H9 (cell line): ENCODE data around the gene TNFRSF4. TPM values are rescaled to one million over a fixed set of nuclear protein-coding genes. Genes with fewer than 3 reads are reported as not detected.

Experiments
- DNase-seq: peaks from one replicate; pipeline ENCODE4 v3.0.0-alpha.2; 2017
- H2AFZ ChIP-seq: one replicate; pipeline ENCODE4 v1.6.1; 2013; ENCODE audit warnings: mild to moderate bottlenecking, low read length, control low read depth, moderate library complexity
- H2AK5ac ChIP-seq: 2 replicates; pipeline ENCODE4 v1.6.1; 2013; ENCODE audit warnings: low read length, control low read depth, mixed read lengths; ENCODE audit not compliant: insufficient read length
- H2BK120ac ChIP-seq: one replicate; pipeline ENCODE4 v1.6.1; 2013; ENCODE audit warnings: low read depth, mild to moderate bottlenecking, low read length, control low read depth, inconsistent platforms; ENCODE audit not compliant: poor library complexity, severe bottlenecking
- H2BK12ac ChIP-seq: 2 replicates; pipeline ENCODE4 v1.6.1; 2013; ENCODE audit warnings: low read length, control low read depth, mixed read lengths, low read depth; ENCODE audit not compliant: insufficient read length
- H2BK15ac ChIP-seq: 2 replicates; pipeline ENCODE4 v1.6.1; 2013; ENCODE audit warnings: low read depth, low read length, control low read depth
- H2BK20ac ChIP-seq: one replicate; pipeline ENCODE4 v1.6.1; 2013; ENCODE audit warnings: low read depth, mild to moderate bottlenecking, low read length, control low read depth, inconsistent platforms; ENCODE audit not compliant: poor library complexity, severe bottlenecking
- H2BK5ac ChIP-seq: 2 replicates; pipeline ENCODE4 v1.6.1; 2013; ENCODE audit warnings: low read length, control low read depth, mixed read lengths; ENCODE audit not compliant: insufficient read length
- H3K14ac ChIP-seq: 2 replicates; pipeline ENCODE4 v1.6.1; 2013; ENCODE audit warnings: low read length, control low read depth; ENCODE audit not compliant: insufficient read depth
- H3K18ac ChIP-seq: 2 replicates; pipeline ENCODE4 v1.6.1; 2013; ENCODE audit warnings: low read depth, mild to moderate bottlenecking, mixed read lengths, low read length, control low read depth; ENCODE audit not compliant: insufficient read length
- H3K23ac ChIP-seq: 2 replicates; pipeline ENCODE4 v1.6.1; 2013; ENCODE audit warnings: low read length, control low read depth, mixed read lengths, low read depth; ENCODE audit not compliant: insufficient read length
- H3K23me2 ChIP-seq: 2 replicates; pipeline ENCODE4 v1.6.1; 2013; ENCODE audit warnings: low read depth, mild to moderate bottlenecking, mixed read lengths, low read length, control low read depth; ENCODE audit not compliant: insufficient read length, poor library complexity, severe bottlenecking
- H3K27ac ChIP-seq: 2 replicates; pipeline ENCODE4 v1.5.1; 2013; ENCODE audit warnings: low read length, control low read depth, mixed read lengths, low read depth; ENCODE audit not compliant: insufficient read length
- H3K27me3 ChIP-seq: 2 replicates; pipeline ENCODE4 v1.6.1; 2013; ENCODE audit warnings: low read length, control low read depth, inconsistent platforms; ENCODE audit not compliant: insufficient read depth
- H3K4ac ChIP-seq: 2 replicates; pipeline ENCODE4 v1.6.1; 2013; ENCODE audit warnings: low read depth, mild to moderate bottlenecking, control low read depth, inconsistent platforms, low read length, moderate library complexity
- H3K4me1 ChIP-seq: 2 replicates; pipeline ENCODE4 v1.6.1; 2013; ENCODE audit warnings: low read length, control low read depth, inconsistent platforms; ENCODE audit not compliant: insufficient read depth
- H3K4me2 ChIP-seq: 2 replicates; pipeline ENCODE4 v1.6.1; 2013; ENCODE audit warnings: low read length, control low read depth, mixed read lengths; ENCODE audit not compliant: insufficient read length, insufficient read depth
- H3K56ac ChIP-seq: 2 replicates; pipeline ENCODE4 v1.6.1; 2013; ENCODE audit warnings: low read depth, mild to moderate bottlenecking, mixed read lengths, low read length, control low read depth; ENCODE audit not compliant: insufficient read length
- H3K79me1 ChIP-seq: 2 replicates; pipeline ENCODE4 v1.6.1; 2013; ENCODE audit warnings: low read depth, mild to moderate bottlenecking, moderate library complexity, low read length, control low read depth, inconsistent platforms; ENCODE audit not compliant: insufficient read depth, poor library complexity, severe bottlenecking
- H3K79me2 ChIP-seq: 2 replicates; pipeline ENCODE4 v1.6.1; 2013; ENCODE audit warnings: low read length, control low read depth, inconsistent platforms; ENCODE audit not compliant: insufficient read depth
- H3K9ac ChIP-seq: 2 replicates; pipeline ENCODE4 v1.6.1; 2013; ENCODE audit warnings: low read length, control low read depth, mixed read lengths; ENCODE audit not compliant: insufficient read length; ENCODE audit errors: extremely low read depth
- H3K9me3 ChIP-seq: one replicate; pipeline ENCODE4 v1.6.1; 2013; ENCODE audit warnings: low read depth, low read length, inconsistent platforms; ENCODE audit not compliant: control insufficient read depth
- H3T11ph ChIP-seq: one replicate; pipeline ENCODE4 v1.6.1; 2013; ENCODE audit warnings: mild to moderate bottlenecking, low read length, control low read depth, inconsistent platforms
- H4K20me1 ChIP-seq: one replicate; pipeline ENCODE4 v1.6.1; 2013; ENCODE audit not compliant: control insufficient read depth, insufficient read length, insufficient read depth
- H4K5ac ChIP-seq: 2 replicates; pipeline ENCODE4 v1.6.1; 2013; ENCODE audit warnings: low read depth, mild to moderate bottlenecking, mixed read lengths, low read length, control low read depth; ENCODE audit not compliant: insufficient read length
- H4K8ac ChIP-seq: replicated peaks from 2 replicates; pipeline ENCODE4 v1.6.1; 2013; ENCODE audit warnings: low read length, control low read depth, mixed read lengths, low read depth; ENCODE audit not compliant: insufficient read length
- H4K91ac ChIP-seq: 2 replicates; pipeline ENCODE4 v1.6.1; 2013; ENCODE audit warnings: low read depth, mild to moderate bottlenecking, moderate library complexity, mixed read lengths, low read length, control low read depth; ENCODE audit not compliant: insufficient read length
- H3K27ac Mint-ChIP-seq, 3 experiments: 2 replicates in 2 of 3; 3 replicates in 1 of 3; pipeline ENCODE4 v1.8.0; 2020 to 2021; ENCODE audit warnings: mixed read lengths in 3 of 3, mild to moderate bottlenecking in 1 of 3, moderate library complexity in 1 of 3
- H3K27me3 Mint-ChIP-seq: 2 replicates; pipeline ENCODE4 v1.8.0; 2021; ENCODE audit warnings: low read depth, mild to moderate bottlenecking, moderate library complexity, mixed read lengths
- H3K36me3 Mint-ChIP-seq, 3 experiments: 2 replicates in 2 of 3; 3 replicates in 1 of 3; pipeline ENCODE4 v1.8.0; 2020 to 2021; ENCODE audit warnings: low read depth in 3 of 3, mixed read lengths in 3 of 3; ENCODE audit not compliant: insufficient read depth in 1 of 3
- H3K4me1 Mint-ChIP-seq, 2 experiments: 2 replicates each; pipeline ENCODE4 v1.8.0; 2020; ENCODE audit warnings: mixed read lengths in 2 of 2
- H3K4me3 Mint-ChIP-seq, 2 experiments: 2 replicates in 1 of 2; 3 replicates in 1 of 2; pipeline ENCODE4 v1.8.0; 2020 to 2021; ENCODE audit warnings: mild to moderate bottlenecking in 2 of 2, mixed read lengths in 2 of 2, moderate library complexity in 1 of 2
- H3K9me3 Mint-ChIP-seq, 2 experiments: 2 replicates in 1 of 2; 3 replicates in 1 of 2; pipeline ENCODE4 v1.8.0; 2020; ENCODE audit warnings: mild to moderate bottlenecking in 2 of 2, mixed read lengths in 2 of 2, moderate library complexity in 1 of 2
- CTCF ChIP-seq: fragments of 200-600 bp; sonication (generic); conservative IDR thresholded peaks from 3 replicates; pipeline ENCODE4 v1.8.0; 2021; ENCODE audit warnings: antibody characterized with exemption, mild to moderate bottlenecking
- WGBS: extraction: QIAGEN DNeasy Blood & Tissue Kit; methylation state at CpG from one replicate; pipeline ENCODE4 v1.1.7; 2013; ENCODE audit warnings: missing lambda C conversion rate, low lambda C conversion rate, mixed read lengths; ENCODE audit not compliant: insufficient read length; ENCODE audit errors: extremely low coverage; 5-methylcytosine and 5-hydroxymethylcytosine counted together
- total RNA-seq: library from RNA; stranded (reverse); gene quantifications from 2 replicates; pipeline ENCODE4 v1.2.1, GENCODE V29; 2021

TNFRSF4 gene
- total RNA-seq, 1 experiment from 2014 or later: 0.24 TPM

- Histone ChIP-seq H3K4ac (no peak overlapping the region), H2AFZ (no peak overlapping the region), H4K20me1 (no peaks in the 10 kb centered on the region), H4K5ac (no peak overlapping the region), H3K23me2 (peaks cover 6% of the 10 kb centered on the region), H3K27me3 (no peaks in the 10 kb centered on the region), H4K91ac (no peak overlapping the region), H2BK20ac (no peak overlapping the region), H2BK12ac (no peak overlapping the region), H3K9me3 (no peaks in the 10 kb centered on the region), H3K18ac (no peak overlapping the region), H3K4me1 (no peaks in the 10 kb centered on the region), H3K79me1 (peaks cover 2% of the 10 kb centered on the region), H4K8ac (no peak overlapping the region), H3K4me2 (no peak overlapping the region), H3K14ac (no peak overlapping the region), H3K79me2 (peaks cover 2% of the 10 kb centered on the region; the same call in 1 of the 2 replicates), H3K23ac (no peak overlapping the region), H3K56ac (no peak overlapping the region), H3K27ac (no peak overlapping the region), H3K9ac (no peak overlapping the region), H2BK5ac (no peak overlapping the region), H2BK15ac (no peak overlapping the region), H2BK120ac (no peak overlapping the region), H2AK5ac (no peak overlapping the region), H3T11ph (no peak overlapping the region)
- H3K9me3 Mint-ChIP-seq: peaks cover 0 to 4% of the 10 kb centered on the region in 2 experiments; a peak in 1 of 5 replicates
- no peak for DNase-seq
- H3K27ac Mint-ChIP-seq: no peak overlapping the region
- no peaks in the 10 kb centered on the region for H3K27me3 Mint-ChIP-seq
- peaks cover 17 to 34% (median 33%) of the 10 kb centered on the region in 3 experiments for H3K36me3 Mint-ChIP-seq
- no peak for TF ChIP-seq CTCF
- no CpG with 5 or more reads among the region's 98 CpGs for WGBS
- peaks cover 15 to 25% of the 10 kb centered on the region in 2 experiments for H3K4me1 Mint-ChIP-seq
- H3K4me3 Mint-ChIP-seq: peak overlapping the region; percentile 51 to 70
These were observed 19.0 kb upstream of the TNFRSF4 start for GRCh38 chr1:1232796-1233566.
